K562 (cell line): ENCODE measurements around the gene FHIT. TPM values are rescaled to one million over a fixed set of nuclear protein-coding genes. Genes with fewer than 3 reads are reported as not detected.

ENCODE experiments used
- ATAC-seq: fragments of 200-7000 bp; cut with Tn5 transposase; 3 replicates; pipeline ENCODE4 v1.9.1; 2020; ENCODE audit warnings: moderate library complexity
- BruUV-seq: library from RNA; stranded (reverse); fragments of 400-500 nt; replicated peaks from 2 replicates; lab custom pipeline; 2021; lab: Mats Ljungman, UMichigan
- CTCF ChIA-PET: fragments of 300-600 bp; formaldehyde crosslinking; extraction: SDS; loops from one replicate; lab custom pipeline; 2021; ENCODE audit warnings: low intra/inter-chr PET ratio; lab: Yijun Ruan, JAX
- POLR2A ChIA-PET: fragments of 300-600, 350-650 bp; sonication (Branson Sonifier 250); formaldehyde crosslinking; extraction: SDS; loops from one replicate; lab custom pipeline; 2021; ENCODE audit warnings: antibody characterized with exemption, inconsistent platforms; lab: Yijun Ruan, JAX
- DNase-seq, 4 experiments: peaks; one replicate each; pipeline versions ENCODE4 v3.0.0 to v3.0.0-alpha.2; 2011 to 2018; ENCODE audit warnings: low spot score in 3 of 4, mixed read lengths in 3 of 4; ENCODE audit errors: extremely low read depth in 1 of 4
- FAIRE-seq: peaks from 2 replicates; lab custom pipeline; 2011; peaks lifted over from hg19 to GRCh38; lab: Jason Lieb, UNC
- H2AFZ ChIP-seq: 2 replicates; pipeline ENCODE4 v1.6.0; 2011; ENCODE audit warnings: low read depth, low read length, control low read depth, inconsistent platforms
- H3K27ac ChIP-seq: fragments of 200-600 bp; 3 replicates; pipeline ENCODE4 v1.8.0; 2011; ENCODE audit warnings: low read depth, mild to moderate bottlenecking, control low read depth, inconsistent platforms, low read length, moderate library complexity, mixed read lengths; ENCODE audit errors: extremely low read depth
- H3K27me3 ChIP-seq, 2 experiments: fragments of 300-600 bp in 1 of 2; 2 replicates in 1 of 2; 3 replicates in 1 of 2; pipeline versions ENCODE4 v1.6.0 to v1.8.0; 2011; ENCODE audit warnings: inconsistent platforms in 2 of 2, low read length in 2 of 2, mild to moderate bottlenecking in 1 of 2, mixed read lengths in 1 of 2, moderate library complexity in 1 of 2; ENCODE audit not compliant: control insufficient read depth in 2 of 2, insufficient read depth in 2 of 2
- H3K36me3 ChIP-seq: fragments of 300-600 bp; 3 replicates; pipeline ENCODE4 v1.8.0; 2011; ENCODE audit warnings: mild to moderate bottlenecking, low read length, inconsistent platforms; ENCODE audit not compliant: control insufficient read depth, insufficient read depth
- H3K4me1 ChIP-seq, 2 experiments: fragments of 200-600 bp in 1 of 2; replicated peaks in 1 of 2; 2 replicates in 1 of 2; 3 replicates in 1 of 2; pipeline versions ENCODE4 v1.5.1 to v1.8.0; 2011; ENCODE audit warnings: inconsistent platforms in 2 of 2, low read length in 2 of 2, mild to moderate bottlenecking in 1 of 2, mixed read lengths in 1 of 2, moderate library complexity in 1 of 2; ENCODE audit not compliant: control insufficient read depth in 2 of 2, insufficient read depth in 2 of 2
- H3K4me2 ChIP-seq: 2 replicates; pipeline ENCODE4 v1.6.1; 2011; ENCODE audit warnings: low read length, control low read depth, inconsistent platforms, mixed read lengths; ENCODE audit not compliant: insufficient read depth
- H3K4me3 ChIP-seq: fragments of 200-600 bp; sonication (generic), shearing (Covaris generic); 2 replicates; pipeline ENCODE4 v1.5.1; 2016; ENCODE audit warnings: control low read depth, inconsistent platforms
- H3K79me2 ChIP-seq: fragments of 200-600 bp; 3 replicates; pipeline ENCODE4 v1.8.0; 2011; ENCODE audit warnings: low read length, inconsistent platforms; ENCODE audit not compliant: control insufficient read depth, insufficient read depth
- H3K9ac ChIP-seq, 2 experiments: 2 replicates each; pipeline versions ENCODE4 v1.6.0 to v1.6.1; 2011; ENCODE audit warnings: low read depth in 2 of 2, low read length in 2 of 2, control low read depth in 1 of 2, inconsistent platforms in 1 of 2, mild to moderate bottlenecking in 1 of 2, mixed read lengths in 1 of 2; ENCODE audit not compliant: insufficient read depth in 1 of 2
- H3K9me1 ChIP-seq: one replicate; pipeline ENCODE4 v1.6.0; 2011; ENCODE audit warnings: inconsistent platforms, mild to moderate bottlenecking, low read length, moderate library complexity; ENCODE audit not compliant: control insufficient read depth, insufficient read depth
- H3K9me3 ChIP-seq: replicated peaks from 2 replicates; pipeline ENCODE4 v1.5.1; 2011; ENCODE audit warnings: low read depth, low read length, inconsistent platforms; ENCODE audit not compliant: control insufficient read depth, insufficient read depth
- H4K20me1 ChIP-seq: replicated peaks from 2 replicates; pipeline ENCODE4 v1.6.1; 2011; ENCODE audit warnings: low read length, inconsistent platforms, mixed read lengths; ENCODE audit not compliant: control insufficient read depth, insufficient read depth
- EP300 ChIP-seq: IDR thresholded peaks from 2 replicates; pipeline ENCODE4 v1.6.1; 2012; ENCODE audit warnings: low read length, improper control_type of control experiment
- FOXJ2 ChIP-seq: fragments of 200-800 bp; sonication (Bioruptor generic); IDR thresholded peaks from 2 replicates; pipeline ENCODE4 v1.6.1; 2016; ENCODE audit warnings: missing genetic modification characterization, missing compliant biosample characterization
- GTF2A2 ChIP-seq: IDR thresholded peaks from 2 replicates; pipeline ENCODE4 v1.6.1; 2016; ENCODE audit warnings: mild to moderate bottlenecking, missing genetic modification characterization, missing compliant biosample characterization
- HEY1 ChIP-seq: fragments of 250-450 bp; sonication (Bioruptor Pico); IDR thresholded peaks from 2 replicates; pipeline ENCODE4 v1.5.0; 2020; ENCODE audit warnings: mild to moderate bottlenecking, moderate library complexity, borderline replicate concordance
- NEUROD1 ChIP-seq: fragments of 150-350 bp; IDR thresholded peaks from 2 replicates; pipeline ENCODE4 v1.6.1; 2014; ENCODE audit warnings: borderline replicate concordance, low read length, low read depth; ENCODE audit not compliant: partially characterized antibody
- NONO ChIP-seq, 2 experiments: fragments of 200-400 bp in 1 of 2; fragments of 450-650 bp in 1 of 2; formaldehyde crosslinking in 1 of 2; IDR thresholded peaks; 2 replicates each; pipeline ENCODE4 v1.6.1; 2017; ENCODE audit warnings: low read depth in 2 of 2, mild to moderate bottlenecking in 2 of 2, moderate library complexity in 2 of 2, low read length in 1 of 2
- WGBS: fragments of 100-300 bp; shearing (Covaris generic); methylation state at CpG from one replicate; pipeline ENCODE4 v1.1.6; 2016; ENCODE audit warnings: low coverage, mixed read lengths; ENCODE audit not compliant: insufficient coverage; ENCODE audit errors: missing lambda C conversion rate; 5-methylcytosine and 5-hydroxymethylcytosine counted together
- in situ Hi-C: fragments of 300-500 bp; cut with MboI; formaldehyde crosslinking; loops from 4 replicates; pipeline ENCODE4 v1.15.0; 2018; ENCODE audit warnings: inconsistent platforms, mixed read lengths
- intact Hi-C: fragments of 100-400 bp; cut with micrococcal nuclease; formaldehyde crosslinking; loops from 2 replicates; pipeline ENCODE4 v1.14.2; 2022
- polyA plus RNA-seq, 8 experiments: library from polyadenylated mRNA; depleted of rRNA in 4 of 8; stranded (reverse) in 5 of 8; unstranded in 3 of 8; fragments of >200 nt; fragmentation: Nextera tagmentation in 2 of 8; fragmentation: Illumina TruSeq in 1 of 8; extraction: Ambion mirVana in 2 of 8; extraction: Trizol in 1 of 8; gene quantifications; 2 replicates each; pipeline versions ENCODE4 v1.2.1 to v1.2.3, GENCODE V29; 2011 to 2014; ENCODE audit warnings: inconsistent platforms in 1 of 8, missing spikeins in 1 of 8
- total RNA-seq, 7 experiments: library from RNA; depleted of rRNA in 6 of 7; stranded (reverse); fragments of >200 nt in 6 of 7; fragmentation: Illumina TruSeq in 2 of 7; extraction: Trizol in 2 of 7; gene quantifications; 2 replicates each; pipeline versions ENCODE4 v1.2.1 to v1.2.3, GENCODE V29; 2011 to 2021; ENCODE audit warnings: low replicate concordance in 1 of 7
- TF ChIP-seq, protein P1 (sequence below): fragments of 450-650 bp; IDR thresholded peaks from 2 replicates; pipeline ENCODE4 v1.6.1; 2017; ENCODE audit warnings: mild to moderate bottlenecking, moderate library complexity

Gene FHIT
- total and polyA plus RNA-seq, 9 of the 15 experiments (the other 6 are each of a cell fraction or from before 2014, with no cell fraction given), result 1.7 to 9.1 (median 4.3) TPM

DNA sequence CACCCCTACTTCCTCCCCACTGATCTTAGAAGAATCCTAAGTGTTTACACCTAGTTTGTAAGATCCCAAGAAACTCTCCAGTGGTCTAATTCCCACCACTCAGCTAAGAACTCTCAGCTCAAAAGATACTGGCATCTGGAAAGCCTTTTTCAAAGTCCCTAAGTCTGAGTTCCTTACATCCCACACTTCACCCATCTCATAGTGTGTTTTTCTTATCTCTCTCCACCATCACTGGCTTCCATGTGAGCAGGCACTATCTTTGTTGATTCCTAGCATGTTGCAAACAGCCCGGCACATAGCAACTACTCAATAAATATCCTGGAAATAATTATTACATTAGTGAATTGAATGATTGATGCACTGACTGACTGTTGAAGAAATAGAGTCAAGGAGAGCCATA, 173.7 kb downstream of the FHIT start:
- in situ Hi-C loops (no loop called here), intact Hi-C loops (no loop called here)
- BruUV-seq, result no TSS peak
- Histone ChIP-seq H3K9ac (no peak overlapping the region), H3K79me2 (no peaks in the 10 kb centered on the region), H3K4me2 (no peak overlapping the region), H3K27me3 (no peaks in the 10 kb centered on the region), H3K36me3 (no peaks in the 10 kb centered on the region), H3K4me1 (no peaks in the 10 kb centered on the region), H3K27ac (no peak overlapping the region), H4K20me1 (no peaks in the 10 kb centered on the region), H3K4me3 (no peak overlapping the region), H2AFZ (no peak overlapping the region), H3K9me3 (no peaks in the 10 kb centered on the region), H3K9me1 (no peaks in the 10 kb centered on the region)
- DNase-seq, result no peak
- ATAC-seq, result no peak
- TF ChIP-seq GTF2A2 (tag) (no peak), NEUROD1 (no peak), FOXJ2 (tag) (peak; percentile 80; the same call in 1 of the 2 replicates)
- POLR2A ChIA-PET, result no interaction called here
- WGBS, result 20% methylated on average over 1 of the region's 1 CpG
- no peak for FAIRE-seq
- CTCF ChIA-PET, result no interaction called here

DNA sequence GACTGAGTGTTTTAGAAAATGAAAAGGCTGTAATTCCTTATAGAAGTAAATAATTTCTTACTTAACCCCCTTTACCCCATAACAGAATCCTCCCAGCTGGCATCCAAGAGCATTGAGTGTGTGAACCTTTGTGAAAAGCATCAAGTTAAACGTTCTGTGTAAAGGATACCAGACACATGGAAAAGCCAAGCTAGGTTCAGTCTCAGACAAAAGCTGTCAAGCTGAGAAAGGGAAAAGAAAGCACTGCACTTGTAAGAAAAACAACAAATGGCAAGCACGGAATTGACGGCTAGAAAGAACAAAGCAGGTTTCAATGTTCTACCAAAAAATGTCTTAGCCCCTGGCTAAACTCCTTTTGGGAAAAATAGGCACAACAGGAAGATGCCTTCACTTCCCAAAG, 176.5 kb downstream of the FHIT start:
- ChIA-PET CTCF (no interaction called here), POLR2A (no interaction called here)
- intact Hi-C loops, result no loop called here
- DNase-seq, result no peak
- Histone ChIP-seq H3K9me1 (no peaks in the 10 kb centered on the region), H3K36me3 (no peaks in the 10 kb centered on the region), H3K79me2 (no peaks in the 10 kb centered on the region), H3K27me3 (no peaks in the 10 kb centered on the region), H3K4me1 (no peaks in the 10 kb centered on the region), H3K9me3 (no peaks in the 10 kb centered on the region), H4K20me1 (no peaks in the 10 kb centered on the region), H3K9ac (no peak overlapping the region), H3K27ac (no peak overlapping the region), H2AFZ (no peak overlapping the region), H3K4me2 (no peak overlapping the region), H3K4me3 (no peak overlapping the region)
- 7% methylated on average over 2 of the region's 3 CpGs for WGBS
- no peak for ATAC-seq
- no TSS peak for BruUV-seq
- in situ Hi-C loops, result no loop called here
- FAIRE-seq, result no peak
- TF ChIP-seq NONO (IDR thresholded peaks at IDR 0.05; ENCODE audit: low read depth in 2 of 2, low read length in 1 of 2) (no peak), EP300 (no peak), HEY1 (CRISPR knock-in tag) (no peak)
- TF ChIP-seq, protein P1, sequence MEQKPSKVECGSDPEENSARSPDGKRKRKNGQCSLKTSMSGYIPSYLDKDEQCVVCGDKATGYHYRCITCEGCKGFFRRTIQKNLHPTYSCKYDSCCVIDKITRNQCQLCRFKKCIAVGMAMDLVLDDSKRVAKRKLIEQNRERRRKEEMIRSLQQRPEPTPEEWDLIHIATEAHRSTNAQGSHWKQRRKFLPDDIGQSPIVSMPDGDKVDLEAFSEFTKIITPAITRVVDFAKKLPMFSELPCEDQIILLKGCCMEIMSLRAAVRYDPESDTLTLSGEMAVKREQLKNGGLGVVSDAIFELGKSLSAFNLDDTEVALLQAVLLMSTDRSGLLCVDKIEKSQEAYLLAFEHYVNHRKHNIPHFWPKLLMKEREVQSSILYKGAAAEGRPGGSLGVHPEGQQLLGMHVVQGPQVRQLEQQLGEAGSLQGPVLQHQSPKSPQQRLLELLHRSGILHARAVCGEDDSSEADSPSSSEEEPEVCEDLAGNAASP, result no peak
